PC-9 (cell line): ENCODE measurements around the gene SLX9. TPM values are rescaled to one million over a fixed set of nuclear protein-coding genes. Genes with fewer than 3 reads are reported as not detected.

Experiments used
- BruUV-seq: library from RNA; stranded (reverse); fragments of 400-500 nt; replicated peaks from 2 replicates; lab custom pipeline; 2021; lab: Mats Ljungman, UMichigan
- CTCF ChIA-PET: fragments of 300-600 bp; sonication (Branson Sonifier 250); formaldehyde crosslinking; loops from one replicate; lab custom pipeline; 2022; ENCODE audit warnings: antibody characterized with exemption; lab: Charles Lee
- POLR2A ChIA-PET: fragments of 300-600 bp; sonication (Branson Sonifier 250); formaldehyde crosslinking; loops from one replicate; lab custom pipeline; 2022; ENCODE audit warnings: antibody characterized with exemption; ENCODE audit not compliant: unreplicated experiment; lab: Charles Lee
- DNase-seq, 2 experiments: peaks; one replicate each; pipeline versions ENCODE4 v3.0.0 to v3.0.0-alpha.2; 2015 to 2022; ENCODE audit warnings: mixed read lengths in 1 of 2
- H2AFZ ChIP-seq: fragments of 200-600 bp; sonication (generic); 2 replicates; pipeline ENCODE4 v1.8.1; 2017; ENCODE audit warnings: antibody characterized with exemption
- H3F3A ChIP-seq: fragments of 200-600 bp; sonication (generic); 2 replicates; pipeline ENCODE4 v1.8.1; 2017; ENCODE audit warnings: antibody characterized with exemption, mild to moderate bottlenecking, low read depth; ENCODE audit not compliant: insufficient read depth
- H3K27ac ChIP-seq: fragments of 200-600 bp; sonication (generic); 2 replicates; pipeline ENCODE4 v1.6.1; 2016; ENCODE audit warnings: mixed run types
- H3K27me3 ChIP-seq: fragments of 200-600 bp; sonication (generic); 2 replicates; pipeline ENCODE4 v1.6.1; 2016; ENCODE audit warnings: low read depth, mixed run types; ENCODE audit not compliant: insufficient read depth
- H3K36me3 ChIP-seq: fragments of 200-600 bp; sonication (generic); 2 replicates; pipeline ENCODE4 v1.6.1; 2016; ENCODE audit warnings: low read depth, mixed run types
- H3K4me1 ChIP-seq: fragments of 200-600 bp; sonication (generic); replicated peaks from 2 replicates; pipeline ENCODE4 v1.6.1; 2016; ENCODE audit warnings: mixed run types; ENCODE audit not compliant: insufficient read depth
- H3K4me2 ChIP-seq: fragments of 200-600 bp; sonication (generic); 2 replicates; pipeline ENCODE4 v1.6.1; 2017; ENCODE audit warnings: mixed run types
- H3K4me3 ChIP-seq: fragments of 200-600 bp; sonication (generic); 2 replicates; pipeline ENCODE4 v1.6.1; 2016; ENCODE audit warnings: mixed run types
- H3K79me2 ChIP-seq: fragments of 200-600 bp; sonication (generic); 2 replicates; pipeline ENCODE4 v1.6.1; 2017; ENCODE audit warnings: low read depth, mixed run types
- H3K9me2 ChIP-seq: fragments of 200-600 bp; sonication (generic); 2 replicates; pipeline ENCODE4 v1.8.1; 2017; ENCODE audit warnings: mild to moderate bottlenecking; ENCODE audit not compliant: insufficient read depth
- H3K9me3 ChIP-seq: fragments of 200-600 bp; sonication (generic); 2 replicates; pipeline ENCODE4 v1.8.1; 2016; ENCODE audit warnings: low read depth; ENCODE audit not compliant: insufficient read depth
- H4K20me1 ChIP-seq: fragments of 200-600 bp; sonication (generic); 2 replicates; pipeline ENCODE4 v1.8.1; 2017; ENCODE audit not compliant: insufficient read depth
- EZH2 ChIP-seq: fragments of 200-600 bp; sonication (generic); IDR thresholded peaks from 2 replicates; pipeline ENCODE4 v1.8.0; 2017; ENCODE audit warnings: antibody characterized with exemption, low read depth
- intact Hi-C: fragments of 100-400 bp; cut with micrococcal nuclease; formaldehyde crosslinking; loops from one replicate; pipeline ENCODE4 v1.10.0; 2022; ENCODE audit not compliant: unreplicated experiment
- total RNA-seq: library from RNA; stranded (reverse); gene quantifications from 2 replicates; pipeline ENCODE4 v1.2.3, GENCODE V29; 2021
- TF ChIP-seq, protein P1 (sequence below): fragments of 200-600 bp; sonication (generic); conservative IDR thresholded peaks from 2 replicates; pipeline ENCODE4 v1.6.1; 2017; ENCODE audit warnings: mixed run types, antibody characterized with exemption, mild to moderate bottlenecking, moderate library complexity

The SLX9 gene
- total RNA-seq, 1 experiment from 2014 or later, result 22.8 TPM

DNA sequence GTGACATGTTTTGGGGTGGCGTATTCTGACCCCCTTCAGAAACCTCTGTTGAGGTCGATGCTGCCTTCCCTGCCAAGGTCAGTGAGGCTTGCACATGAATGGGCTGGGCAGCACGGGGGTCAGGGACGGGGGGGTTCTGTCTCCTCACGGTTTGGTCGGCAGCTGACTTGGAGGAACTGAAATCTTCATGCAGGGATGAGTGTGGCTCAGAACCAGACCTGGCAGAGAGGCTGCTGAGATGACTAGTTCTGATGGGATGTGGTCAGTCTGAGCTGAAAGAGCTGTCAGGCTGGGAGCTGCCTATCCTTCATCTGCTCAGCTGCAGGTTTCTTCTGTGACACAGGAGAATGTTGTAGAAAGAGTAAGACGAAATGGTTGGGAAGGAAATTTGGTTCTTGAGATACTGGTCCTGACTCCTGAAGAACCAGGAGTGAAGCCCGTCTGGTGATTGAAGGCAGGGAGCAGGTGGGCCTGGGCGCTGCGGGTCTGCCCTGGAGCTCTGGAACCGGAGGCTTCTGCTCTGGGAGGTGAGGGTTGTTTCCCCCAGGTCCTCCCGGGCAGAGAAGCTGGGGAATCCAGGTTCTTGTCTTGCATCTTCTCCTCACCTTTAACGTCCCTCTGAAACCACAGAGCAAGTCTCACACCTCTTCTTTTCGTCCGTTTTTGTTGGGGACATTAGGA is 3.3 kb downstream of the SLX9 start:
- POLR2A ChIA-PET, result no interaction called here

DNA sequence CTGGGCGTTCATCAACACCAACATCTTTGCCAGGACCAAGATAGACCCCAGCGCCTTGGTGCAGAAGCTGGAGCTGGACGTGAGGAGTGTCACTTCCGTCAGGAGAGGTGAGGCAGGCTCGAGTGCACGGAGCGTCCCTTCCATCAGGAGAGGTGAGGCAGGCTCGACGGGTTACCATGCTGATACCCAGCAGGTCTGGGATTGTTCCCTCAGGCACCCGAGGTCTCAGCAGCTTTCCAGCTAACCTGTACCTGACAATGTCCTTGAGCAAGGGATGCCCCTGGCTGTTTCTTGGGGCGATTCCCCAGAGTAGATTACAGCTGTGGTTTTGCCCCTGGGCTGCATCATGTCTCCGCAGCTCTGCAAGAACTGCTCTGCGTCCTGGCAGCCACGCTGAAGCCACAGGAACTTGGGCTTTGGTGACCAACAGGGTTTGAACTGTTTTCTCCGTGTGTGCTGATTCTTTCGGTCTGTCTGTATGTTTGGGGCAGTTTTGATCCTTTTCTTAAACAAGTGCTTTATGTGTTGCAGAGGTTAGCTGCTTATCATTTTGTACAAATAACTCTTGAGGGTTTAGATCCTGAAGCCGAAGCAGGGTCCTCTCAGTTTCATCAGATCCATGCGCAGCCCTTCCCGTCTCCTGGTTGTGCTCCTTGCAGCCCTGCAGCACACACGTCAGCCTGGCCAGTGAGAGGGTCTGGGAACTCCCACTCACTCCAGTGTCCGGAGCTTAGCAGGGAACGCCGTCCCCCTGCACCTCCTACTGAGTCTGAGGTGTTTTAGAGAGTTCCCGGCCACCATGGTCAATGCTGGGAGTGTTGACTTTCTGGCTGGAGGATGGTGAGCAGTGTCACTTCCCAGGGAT is 4.1 kb downstream of the SLX9 start:
- Histone ChIP-seq H3K4me3 (no peak overlapping the region), H3F3A (no peaks in the 10 kb centered on the region; the same call in 1 of the 2 replicates), H2AFZ (no peak overlapping the region), H4K20me1 (peaks cover 25% of the 10 kb centered on the region), H3K9me2 (no peaks in the 10 kb centered on the region), H3K79me2 (peaks cover 40% of the 10 kb centered on the region), H3K9me3 (no peaks in the 10 kb centered on the region), H3K27ac (no peak overlapping the region), H3K4me2 (no peak overlapping the region), H3K36me3 (no peaks in the 10 kb centered on the region), H3K27me3 (no peaks in the 10 kb centered on the region), H3K4me1 (peaks cover 14% of the 10 kb centered on the region)
- no TSS peak for BruUV-seq
- TF ChIP-seq, protein P1, sequence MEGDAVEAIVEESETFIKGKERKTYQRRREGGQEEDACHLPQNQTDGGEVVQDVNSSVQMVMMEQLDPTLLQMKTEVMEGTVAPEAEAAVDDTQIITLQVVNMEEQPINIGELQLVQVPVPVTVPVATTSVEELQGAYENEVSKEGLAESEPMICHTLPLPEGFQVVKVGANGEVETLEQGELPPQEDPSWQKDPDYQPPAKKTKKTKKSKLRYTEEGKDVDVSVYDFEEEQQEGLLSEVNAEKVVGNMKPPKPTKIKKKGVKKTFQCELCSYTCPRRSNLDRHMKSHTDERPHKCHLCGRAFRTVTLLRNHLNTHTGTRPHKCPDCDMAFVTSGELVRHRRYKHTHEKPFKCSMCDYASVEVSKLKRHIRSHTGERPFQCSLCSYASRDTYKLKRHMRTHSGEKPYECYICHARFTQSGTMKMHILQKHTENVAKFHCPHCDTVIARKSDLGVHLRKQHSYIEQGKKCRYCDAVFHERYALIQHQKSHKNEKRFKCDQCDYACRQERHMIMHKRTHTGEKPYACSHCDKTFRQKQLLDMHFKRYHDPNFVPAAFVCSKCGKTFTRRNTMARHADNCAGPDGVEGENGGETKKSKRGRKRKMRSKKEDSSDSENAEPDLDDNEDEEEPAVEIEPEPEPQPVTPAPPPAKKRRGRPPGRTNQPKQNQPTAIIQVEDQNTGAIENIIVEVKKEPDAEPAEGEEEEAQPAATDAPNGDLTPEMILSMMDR, result no peak
- TF ChIP-seq EZH2, result no peak
- POLR2A ChIA-PET, result no interaction called here
- intact Hi-C loops, result no loop called here
- DNase-seq, result no peak
- CTCF ChIA-PET, result no interaction called here

More for the DNA sequence above, 3.3 kb downstream of the SLX9 start:
- Histone ChIP-seq H3K9me2 (no peaks in the 10 kb centered on the region), H3K9me3 (no peaks in the 10 kb centered on the region), H3K27ac (no peak overlapping the region), H3F3A (no peaks in the 10 kb centered on the region; the same call in 1 of the 2 replicates), H3K27me3 (no peaks in the 10 kb centered on the region), H3K4me1 (peaks cover 18% of the 10 kb centered on the region), H3K4me3 (no peak overlapping the region), H2AFZ (no peak overlapping the region), H4K20me1 (peaks cover 22% of the 10 kb centered on the region; the same call in 1 of the 2 replicates), H3K79me2 (peaks cover 42% of the 10 kb centered on the region), H3K4me2 (no peak overlapping the region), H3K36me3 (no peaks in the 10 kb centered on the region)
- CTCF ChIA-PET, result no interaction called here
- DNase-seq, result no peak
- no TSS peak for BruUV-seq
- intact Hi-C loops, result no loop called here
- TF ChIP-seq EZH2, result no peak
- TF ChIP-seq, protein P1, result no peak

DNA sequence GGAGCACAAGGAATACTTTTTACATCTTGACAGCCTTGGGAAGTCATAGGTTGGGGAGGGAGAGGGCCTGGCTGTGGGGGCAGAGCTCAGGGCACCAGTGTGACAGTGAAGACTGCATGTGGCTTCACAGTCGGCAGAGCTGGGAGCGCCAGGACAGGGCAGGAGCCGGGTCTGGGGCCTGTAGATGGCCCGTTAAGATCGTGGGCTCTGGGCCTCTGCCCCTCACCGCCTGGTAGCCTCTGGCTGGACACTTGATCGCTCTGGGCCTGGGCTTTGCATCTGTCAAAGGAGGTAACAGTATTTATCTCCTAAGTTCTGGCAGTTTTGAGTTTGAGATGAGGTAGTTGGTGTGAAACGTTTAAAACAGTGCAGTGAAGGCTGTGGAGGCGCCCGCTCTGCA is 4.8 kb downstream of the SLX9 start:
- no peak for DNase-seq
- H3K9me3 ChIP-seq, result no peaks in the 10 kb centered on the region
- BruUV-seq, result no TSS peak
- no peaks in the 10 kb centered on the region for H3K36me3 ChIP-seq
- no peaks in the 10 kb centered on the region for H3F3A ChIP-seq
- CTCF ChIA-PET, result no interaction called here
- POLR2A ChIA-PET, result no interaction called here
- no peaks in the 10 kb centered on the region for H3K9me2 ChIP-seq
- TF ChIP-seq EZH2, result no peak
- TF ChIP-seq, protein P1, result no peak
- intact Hi-C loops, result no loop called here
- no peak overlapping the region for H2AFZ ChIP-seq
- no peak overlapping the region for H3K4me2 ChIP-seq
- H3K4me1 ChIP-seq, result peaks cover 10% of the 10 kb centered on the region; the same call in 1 of the 2 replicates
- H3K4me3 ChIP-seq, result no peak overlapping the region
- peaks cover 34% of the 10 kb centered on the region for H3K79me2 ChIP-seq
- H3K27ac ChIP-seq, result no peak overlapping the region
- H4K20me1 ChIP-seq, result peaks cover 31% of the 10 kb centered on the region
- H3K27me3 ChIP-seq, result no peaks in the 10 kb centered on the region
